GM18873 (cell line): ENCODE data around the gene ARHGAP36.
A peak's percentile ranks its signal among the peaks of the same experiment; 100 is the strongest.

Experiments used
- ATAC-seq: cut with Tn5 transposase; IDR thresholded peaks from one replicate; pipeline ENCODE4 v1.9.1; 2021; ENCODE audit warnings: mild to moderate bottlenecking, moderate library complexity, moderate number of reproducible peaks; ENCODE audit not compliant: unreplicated experiment, low FRiP score

Gene ARHGAP36

DNA sequence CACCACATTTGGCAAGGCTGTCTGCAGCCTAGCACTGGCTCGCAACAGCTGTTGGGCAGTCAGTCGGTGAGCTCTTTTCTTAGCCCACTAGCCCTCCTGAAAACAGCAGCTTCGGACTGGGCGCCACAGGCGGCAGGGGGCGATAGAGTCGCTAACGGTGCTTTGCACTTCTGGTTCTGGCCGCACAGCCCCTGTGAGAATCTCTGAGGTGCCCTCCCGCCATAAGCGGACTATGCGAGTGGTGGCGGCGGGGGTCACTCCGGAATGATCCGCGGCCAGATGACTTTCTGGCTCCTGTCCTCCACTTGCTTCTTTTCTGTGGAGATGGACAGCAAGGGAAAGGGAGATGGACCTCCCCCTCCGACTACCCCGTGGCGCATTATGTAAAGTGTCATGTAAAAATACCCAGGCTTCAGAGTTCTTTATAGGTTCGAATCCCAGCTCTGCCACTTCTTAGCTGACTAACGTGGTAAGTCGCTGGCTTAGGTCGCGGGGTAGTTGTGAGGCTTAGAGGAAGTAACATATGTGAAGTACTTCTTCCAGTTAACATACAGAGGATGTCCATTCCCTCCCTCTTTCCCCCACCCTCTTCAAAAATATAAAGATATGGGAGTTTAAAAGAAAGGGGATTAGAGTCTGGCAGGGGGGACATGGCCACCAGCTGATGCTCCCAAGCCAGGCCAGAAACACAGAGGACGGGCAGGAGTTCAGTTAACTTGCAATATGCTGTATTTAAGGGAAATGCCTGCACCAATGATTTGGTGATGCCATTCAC lies 11.0 kb downstream of the ARHGAP36 start:
- ATAC-seq: peak; percentile 68

- no peak for ATAC-seq
Measured at GRCh38 chrX:131072871-131073571, 14.9 kb downstream of the ARHGAP36 start.

GRCh38 chrX:131073607-131074006 lies 15.5 kb downstream of the ARHGAP36 start:
- no peak for ATAC-seq

DNA sequence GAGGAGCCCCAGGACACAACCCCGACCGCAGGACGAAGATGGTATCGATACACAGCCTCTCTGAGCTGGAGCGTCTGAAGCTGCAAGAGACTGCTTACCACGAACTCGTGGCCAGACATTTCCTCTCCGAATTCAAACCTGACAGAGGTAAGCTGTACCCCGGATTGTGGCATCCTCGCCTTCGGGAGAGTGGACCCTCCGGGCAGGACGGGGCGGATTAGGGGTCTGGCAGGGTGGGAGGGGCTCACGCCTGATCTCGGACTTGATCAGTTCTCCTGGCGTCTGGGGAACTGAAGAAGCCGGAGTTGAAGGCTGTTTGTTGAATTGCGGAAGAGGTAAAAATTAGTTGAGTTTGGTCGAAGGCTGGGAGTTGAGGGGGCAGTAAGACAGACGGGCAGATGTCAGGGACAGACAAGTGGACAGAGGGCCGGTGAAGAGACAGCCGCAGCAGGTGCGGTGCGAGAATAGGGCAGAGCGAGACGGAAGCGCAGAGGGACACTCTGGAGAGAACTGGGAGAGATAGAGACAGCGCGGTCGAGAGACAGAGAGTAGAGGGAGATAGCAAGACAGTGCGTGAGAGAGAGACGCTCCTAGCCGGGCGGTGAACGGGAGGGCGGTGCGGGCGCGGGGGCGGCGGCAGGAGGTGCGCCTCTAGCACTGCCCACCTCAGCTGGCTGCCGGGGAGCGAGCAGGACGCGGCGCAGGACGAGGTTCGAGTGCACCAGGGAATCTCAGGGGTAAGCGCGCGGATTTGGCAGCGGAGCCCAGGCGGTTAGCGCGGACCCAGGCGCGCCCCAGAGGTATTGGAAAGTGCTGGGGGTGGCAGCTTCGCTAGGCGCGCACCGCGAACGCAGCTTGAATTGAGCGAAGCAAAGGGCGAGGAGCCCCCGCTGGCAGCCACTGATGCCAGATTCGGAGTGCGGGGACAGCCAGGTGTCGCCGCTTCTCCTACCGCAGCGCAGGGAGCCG lies 23.9 kb downstream of the ARHGAP36 start:
- no peak for ATAC-seq

DNA sequence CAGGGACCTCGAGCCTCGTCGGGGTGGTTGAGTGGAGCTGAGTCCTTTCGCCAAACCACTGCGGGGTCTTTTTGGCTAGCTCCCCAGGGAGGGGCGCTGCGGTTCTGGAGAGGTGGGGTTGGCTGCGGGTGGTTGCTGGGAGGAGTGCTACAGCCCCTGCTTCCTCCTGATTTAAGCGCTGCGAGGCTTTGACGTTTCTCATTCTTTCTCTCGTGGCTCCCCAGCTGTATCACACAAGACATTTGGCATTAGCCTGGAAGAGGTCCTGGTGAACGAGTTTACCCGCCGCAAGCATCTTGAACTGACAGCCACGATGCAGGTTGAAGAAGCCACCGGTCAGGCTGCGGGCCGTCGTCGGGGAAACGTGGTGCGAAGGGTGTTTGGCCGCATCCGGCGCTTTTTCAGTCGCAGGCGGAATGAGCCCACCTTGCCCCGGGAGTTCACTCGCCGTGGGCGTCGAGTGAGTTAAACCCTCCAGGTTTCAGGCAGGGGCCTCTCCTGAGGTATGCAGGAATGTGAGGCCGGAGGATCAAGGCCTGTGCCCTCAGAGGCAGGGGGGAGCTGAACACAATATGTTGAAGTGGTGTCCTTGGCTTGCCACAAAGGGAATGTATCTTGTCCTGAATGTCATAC lies 25.5 kb downstream of the ARHGAP36 start:
- ATAC-seq: no peak

GRCh38 chrX:131084145-131084544 lies 26.0 kb downstream of the ARHGAP36 start:
- no peak for ATAC-seq

GRCh38 chrX:131136776-131137175 lies 78.6 kb downstream of the ARHGAP36 start:
- ATAC-seq: no peak

DNA sequence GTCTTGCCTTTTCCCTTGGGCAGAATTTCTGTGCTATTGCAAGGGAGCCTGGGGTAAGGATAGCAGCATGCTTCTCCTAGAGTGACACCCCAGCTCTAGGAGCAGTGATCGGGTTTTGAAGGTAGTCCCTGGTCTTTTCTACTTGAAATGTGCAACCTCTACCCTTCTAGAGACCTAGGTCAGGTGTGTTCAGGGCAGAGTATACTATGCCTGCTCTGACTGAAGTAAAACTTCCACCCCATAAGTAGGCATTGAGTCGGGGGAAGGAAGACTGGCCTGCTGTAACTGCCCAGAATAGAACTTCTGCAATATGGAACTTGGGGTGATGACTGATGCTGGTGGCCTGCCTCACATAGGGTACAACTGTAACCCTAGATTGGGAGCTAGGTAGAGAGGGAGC lies 80.9 kb downstream of the ARHGAP36 start:
- no peak for ATAC-seq
